ENCODE measurements around the gene U2SURP.

- TF ChIP-seq CTCF (conservative IDR thresholded peaks at IDR 0.05 in 1 of 2, IDR thresholded peaks at IDR 0.05 in 1 of 2; ENCODE audit: low read depth in 1 of 2, low read length in 2 of 2) (no peak), EZH2 (IDR thresholded peaks at IDR 0.05; ENCODE audit: low read length, missing control alignments) (no peak)
Observed at GRCh38 chr3:143109861-143110260, 108.5 kb downstream of the U2SURP start.

Measured in fibroblast of lung (primary cell).